COLO668 (cell line): ENCODE results near the gene UBE2L5.
A peak's percentile ranks its signal among the peaks of the same experiment; 100 is the strongest.
"Not testable (repeated sequence)": the region's sequence is repeated elsewhere in the genome, so short reads cannot be mapped to it uniquely, and the experiment has no call there.

Source experiments
- DNase-seq: peaks from one replicate; lab custom pipeline; 2025; ENCODE audit not compliant: unreplicated experiment; lab: John Stamatoyannopoulos, UW

Gene UBE2L5

DNA sequence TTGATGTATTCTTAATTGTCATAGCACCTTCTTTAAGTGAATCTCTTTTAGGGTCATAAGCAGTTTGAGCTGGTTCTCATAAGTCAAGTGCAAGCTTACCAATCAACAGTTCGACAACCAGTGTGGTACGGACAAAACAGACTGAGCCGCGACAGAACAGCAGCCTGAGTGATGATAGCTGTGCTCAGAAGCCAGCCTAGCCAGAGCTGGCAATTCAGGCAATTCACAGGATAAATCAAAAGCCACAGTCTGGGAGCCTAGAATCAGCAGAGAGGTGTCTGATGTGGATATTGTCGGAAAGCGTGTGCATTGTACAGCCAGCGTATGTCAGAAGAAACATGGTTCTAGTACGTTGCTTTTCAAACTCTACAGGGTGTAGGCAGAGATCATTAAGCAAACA is 14.9 kb downstream of the UBE2L5 start:
- no peak for DNase-seq

- no peak for DNase-seq
These were observed 16.0 kb downstream of the UBE2L5 start for GRCh38 chr13:30438286-30438685.

DNA sequence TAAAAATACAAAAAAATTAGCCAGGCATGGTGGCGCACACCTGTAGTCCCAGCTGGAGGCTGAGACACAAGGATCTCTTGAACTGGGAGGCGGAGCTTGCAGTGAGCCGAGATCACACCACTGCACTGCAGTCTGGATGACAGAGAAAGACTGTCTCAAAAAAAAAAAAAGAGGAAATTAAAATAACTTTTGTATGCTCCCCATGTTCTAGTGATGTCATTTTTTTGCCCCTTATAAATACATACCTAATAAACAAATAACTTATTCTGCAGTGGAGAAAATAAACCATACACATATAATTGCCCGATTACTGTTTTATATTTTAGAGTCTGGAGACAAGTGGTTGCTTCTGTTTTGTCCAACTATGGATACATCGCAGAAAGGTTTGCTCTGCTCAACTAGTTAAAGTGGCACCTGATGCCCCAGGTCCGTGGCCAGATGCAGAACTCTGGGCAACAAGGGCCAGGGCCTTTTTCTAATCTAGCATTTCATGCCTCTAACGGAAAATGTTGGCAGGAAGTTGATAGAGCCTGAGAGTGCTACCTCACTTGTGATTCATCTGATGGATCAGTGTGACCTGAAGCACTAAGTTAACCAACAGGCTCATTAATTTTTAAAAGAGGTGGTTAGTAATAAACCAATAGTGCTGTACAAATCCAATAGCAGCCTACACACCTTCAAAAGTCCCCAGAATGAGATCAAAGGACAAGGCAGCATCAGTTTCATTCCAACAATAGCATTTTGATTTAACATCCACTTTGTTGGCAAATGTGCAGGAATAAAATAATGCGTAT is 18.8 kb downstream of the UBE2L5 start:
- DNase-seq: no peak

DNA sequence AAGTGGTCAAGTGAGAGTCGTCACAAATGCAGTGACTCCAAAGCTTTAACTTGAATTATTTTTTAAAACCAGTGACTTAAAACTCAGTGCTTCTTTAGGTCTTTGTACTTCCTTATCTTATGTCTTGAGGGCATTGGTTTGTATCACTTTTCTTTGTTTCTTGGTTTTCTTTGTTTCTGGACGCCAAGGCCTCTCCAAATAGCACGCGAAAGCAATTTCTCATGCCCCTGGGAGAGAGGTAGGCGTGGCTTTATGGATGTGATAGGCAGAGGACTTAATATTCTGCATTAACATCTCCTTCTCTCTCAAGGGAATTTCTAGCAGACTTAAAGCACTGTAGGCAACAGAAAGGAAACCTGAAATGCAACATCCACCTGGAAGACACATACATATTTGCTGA is 20.6 kb downstream of the UBE2L5 start:
- DNase-seq: no peak

DNA sequence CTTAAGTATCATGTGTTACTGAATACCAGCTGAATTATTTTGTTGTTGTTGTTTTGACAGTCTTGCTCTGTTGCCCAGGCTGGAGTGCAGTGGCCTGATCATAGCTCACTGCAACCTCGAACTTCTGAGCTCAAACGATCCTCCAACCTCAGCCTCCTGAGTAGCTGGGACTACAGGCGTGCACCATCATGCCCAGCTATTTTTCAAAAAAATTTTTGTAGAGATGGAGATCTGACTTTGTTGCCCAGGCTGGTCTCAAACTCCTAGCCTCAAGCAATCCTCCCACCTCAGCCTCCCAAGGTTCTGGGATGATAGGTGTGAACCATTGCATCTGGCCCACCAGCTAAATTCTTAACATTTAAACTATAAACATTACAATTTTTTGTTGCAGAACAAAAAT is 21.2 kb downstream of the UBE2L5 start:
- not testable (repeated sequence) for DNase-seq

GRCh38 chr13:30443957-30444404 is 21.7 kb downstream of the UBE2L5 start:
- DNase-seq: no peak

- no peak for DNase-seq
These were observed 23.8 kb downstream of the UBE2L5 start for GRCh38 chr13:30446126-30446500.

- DNase-seq: no peak
These were observed 26.1 kb downstream of the UBE2L5 start for GRCh38 chr13:30448441-30448840.

DNA sequence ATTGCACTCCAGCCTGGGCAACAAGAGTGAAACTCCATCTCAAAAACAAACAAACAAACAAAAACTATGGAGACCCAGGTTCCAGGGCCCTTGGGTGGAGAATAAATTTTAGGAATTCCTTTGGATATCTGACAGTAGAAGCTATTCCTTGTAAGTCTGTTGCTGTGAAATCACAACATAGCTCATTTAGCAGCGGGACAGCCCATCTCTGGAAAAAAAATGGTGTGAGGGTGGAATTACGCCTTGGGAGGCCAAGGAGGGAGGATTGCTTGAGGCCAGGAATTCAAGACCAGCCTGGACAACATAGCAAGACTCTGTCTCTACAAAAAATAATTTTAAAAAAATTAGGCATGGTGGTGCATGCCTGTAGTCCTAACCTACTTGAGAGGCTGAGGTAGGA is 27.8 kb downstream of the UBE2L5 start:
- DNase-seq: no peak

DNA sequence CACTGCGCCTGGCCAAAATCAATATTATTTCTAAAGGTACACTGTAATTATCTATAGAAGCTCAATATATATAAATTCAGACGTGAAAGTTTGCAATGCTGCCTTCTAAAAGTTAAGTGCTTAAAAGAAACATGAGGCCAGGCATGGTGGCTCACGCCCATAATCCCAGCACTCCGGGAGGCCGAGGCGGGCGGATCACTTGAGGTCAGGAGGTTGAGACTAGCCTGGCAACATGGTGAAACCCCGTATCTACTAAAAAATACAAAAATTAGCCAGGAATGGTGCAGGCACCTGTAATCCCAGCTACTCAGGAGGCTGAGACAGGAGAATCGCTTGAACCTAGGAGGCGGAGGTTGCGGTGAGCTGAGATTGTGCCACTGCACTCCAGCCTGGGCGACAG is 29.2 kb downstream of the UBE2L5 start:
- not testable (repeated sequence) for DNase-seq

GRCh38 chr13:30453727-30454126 is 31.4 kb downstream of the UBE2L5 start:
- no peak for DNase-seq

GRCh38 chr13:30454991-30455390 is 32.7 kb downstream of the UBE2L5 start:
- DNase-seq: no peak

- no peak for DNase-seq
These were observed 34.0 kb downstream of the UBE2L5 start for GRCh38 chr13:30456290-30456689.

DNA sequence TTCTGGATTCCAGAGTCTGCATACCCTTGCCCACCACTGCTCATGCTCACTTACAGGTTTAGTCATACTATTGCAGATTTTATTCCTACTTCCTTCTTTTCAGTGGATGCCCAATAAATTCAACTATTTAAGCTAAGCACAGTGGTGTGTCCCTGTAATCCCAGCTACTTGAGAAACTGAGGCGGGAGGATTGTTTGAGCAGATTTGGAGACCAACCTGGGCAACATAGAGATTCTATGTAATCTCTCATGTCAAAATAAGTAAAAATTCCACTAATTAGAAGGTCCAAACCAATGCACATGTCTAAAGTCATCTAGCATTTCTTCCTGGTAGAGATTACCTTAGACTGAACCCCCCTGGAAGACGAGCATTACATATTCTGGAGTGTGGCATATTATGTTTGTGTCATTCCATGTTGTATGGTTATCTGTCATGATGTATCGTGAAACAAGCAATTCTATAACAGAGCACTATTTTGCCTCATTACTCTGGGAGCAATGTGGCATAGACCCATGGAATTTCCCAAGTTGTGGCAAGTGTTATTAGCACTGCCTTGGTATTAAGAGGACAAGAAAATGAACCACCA is 35.1 kb downstream of the UBE2L5 start:
- no peak for DNase-seq

- not testable (repeated sequence) for DNase-seq
These were observed 39.2 kb downstream of the UBE2L5 start for GRCh38 chr13:30461279-30462066.

DNA sequence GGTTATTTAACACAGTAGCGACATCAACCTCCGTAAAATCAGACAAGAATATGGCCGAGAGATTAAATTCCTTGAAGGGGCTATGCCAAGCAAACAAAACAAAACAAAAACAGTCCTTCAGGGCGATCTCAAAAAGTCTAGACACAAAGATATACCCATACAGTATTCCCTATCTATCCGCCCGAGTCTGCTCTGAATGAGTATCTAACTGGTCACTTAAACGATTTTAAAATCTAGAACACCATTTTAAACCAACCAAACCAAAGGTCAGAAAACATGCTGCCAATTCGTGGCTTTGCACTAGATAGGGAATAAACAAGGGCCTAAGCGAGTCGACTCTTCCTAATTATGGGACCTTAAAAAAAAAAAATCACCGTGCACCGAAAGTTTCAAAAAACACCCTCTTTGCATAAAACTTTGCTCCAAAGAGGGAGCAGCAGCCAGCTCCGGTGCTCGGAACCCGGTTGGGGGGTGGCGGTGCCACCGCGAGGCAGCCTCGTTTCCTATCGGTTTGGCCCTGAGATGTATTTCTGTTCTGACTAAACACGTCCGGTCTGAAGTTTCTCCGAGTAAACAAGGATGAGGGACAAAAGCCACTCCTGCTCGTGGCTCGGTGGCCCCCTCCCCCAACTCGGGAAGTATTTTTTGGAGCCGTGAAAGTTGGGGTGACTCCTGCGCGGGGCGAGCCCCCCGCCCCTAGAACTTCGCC is 41.6 kb downstream of the UBE2L5 start:
- peak; percentile 80 for DNase-seq

- DNase-seq: peak; percentile 96
These were observed 42.4 kb downstream of the UBE2L5 start for GRCh38 chr13:30464496-30465342.

GRCh38 chr13:30465343-30465592 is 43.0 kb downstream of the UBE2L5 start:
- no peak for DNase-seq

GRCh38 chr13:30465593-30466357 is 43.5 kb downstream of the UBE2L5 start, which contains the start of gene HMGB1:
Gene HMGB1, minus strand, starts transcription at chr13:30465936. Its CDS starts 2,256 bp downstream, at chr13:30463680.
- peak; percentile 99 for DNase-seq

DNA sequence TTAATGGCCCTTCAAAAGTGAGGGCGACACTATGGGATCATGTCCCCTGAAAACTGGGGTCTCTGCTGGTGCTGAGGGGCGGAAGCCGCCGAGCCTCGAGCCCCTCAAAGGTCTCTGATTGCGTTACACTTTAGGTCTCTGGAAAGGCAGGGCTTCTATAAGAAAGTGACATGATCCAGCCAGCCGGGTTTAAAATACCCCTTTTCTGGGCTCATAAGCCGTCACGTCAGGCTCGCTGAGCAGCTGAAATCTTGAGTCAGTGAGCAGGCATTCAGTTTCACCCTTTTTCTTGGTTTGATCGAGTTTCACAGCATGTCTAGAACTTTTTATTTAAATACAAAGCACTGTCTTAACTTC is 44.0 kb downstream of the UBE2L5 start:
- no peak for DNase-seq
